Omental fat pad (tissue), 4 donors: Measurements from ENCODE around the gene SLC7A8. TPM values are rescaled to one million over a fixed set of nuclear protein-coding genes. Genes with fewer than 3 reads are reported as not detected.

Experiments used
- ATAC-seq: fragments of 150-250 bp; one replicate; pipeline ENCODE4 v1.9.1; 2016; ENCODE audit warnings: mild to moderate bottlenecking, moderate library complexity; ENCODE audit not compliant: low FRiP score
- DNase-seq: peaks from one replicate; pipeline ENCODE4 v3.0.0-alpha.2; 2019; ENCODE audit warnings: low spot score
- CTCF ChIP-seq, 3 donors: fragments of 450-650 bp; IDR thresholded peaks; one replicate each; pipeline ENCODE4 v1.5.1; 2016 to 2017; ENCODE audit warnings: antibody characterized with exemption in 3 of 3, mild to moderate bottlenecking in 3 of 3, moderate library complexity in 2 of 3
- total RNA-seq, 4 donors: library from RNA; depleted of rRNA; stranded (reverse); fragments of >200 nt; gene quantifications; one replicate each; pipeline ENCODE4 v1.1.0, GENCODE V29; 2016

The SLC7A8 gene
- total RNA-seq, 4 donors from 2014 or later: 40.2 to 106 (median 92.1) TPM

DNA sequence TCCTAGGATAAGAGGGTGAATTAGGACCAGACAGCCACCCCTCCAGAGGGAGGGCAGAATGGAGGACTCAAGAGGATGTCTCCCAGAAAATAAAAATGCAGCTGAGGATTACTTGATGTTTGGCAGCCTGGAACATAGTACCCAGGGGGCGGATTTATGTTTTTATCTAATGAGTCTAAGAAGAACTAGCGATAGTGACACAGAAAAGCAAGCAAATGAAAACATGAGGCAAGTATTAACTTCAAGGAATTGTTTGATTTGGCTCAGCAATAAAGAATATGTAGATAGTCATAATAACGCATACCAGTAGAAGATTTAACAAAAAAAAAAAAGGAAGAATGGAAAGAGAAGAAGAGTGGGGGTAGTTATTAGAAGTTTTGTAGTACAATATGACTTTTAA lies 10.0 kb upstream of the SLC7A8 start:
- ATAC-seq: no peak
- DNase-seq: no peak
- TF ChIP-seq CTCF (IDR thresholded peaks at IDR 0.05): no peak

- TF ChIP-seq CTCF (IDR thresholded peaks at IDR 0.05): no peak
- ATAC-seq (no peak), DNase-seq (no peak)
These were observed 4.5 kb upstream of the SLC7A8 start for GRCh38 chr14:23187925-23188324.

DNA sequence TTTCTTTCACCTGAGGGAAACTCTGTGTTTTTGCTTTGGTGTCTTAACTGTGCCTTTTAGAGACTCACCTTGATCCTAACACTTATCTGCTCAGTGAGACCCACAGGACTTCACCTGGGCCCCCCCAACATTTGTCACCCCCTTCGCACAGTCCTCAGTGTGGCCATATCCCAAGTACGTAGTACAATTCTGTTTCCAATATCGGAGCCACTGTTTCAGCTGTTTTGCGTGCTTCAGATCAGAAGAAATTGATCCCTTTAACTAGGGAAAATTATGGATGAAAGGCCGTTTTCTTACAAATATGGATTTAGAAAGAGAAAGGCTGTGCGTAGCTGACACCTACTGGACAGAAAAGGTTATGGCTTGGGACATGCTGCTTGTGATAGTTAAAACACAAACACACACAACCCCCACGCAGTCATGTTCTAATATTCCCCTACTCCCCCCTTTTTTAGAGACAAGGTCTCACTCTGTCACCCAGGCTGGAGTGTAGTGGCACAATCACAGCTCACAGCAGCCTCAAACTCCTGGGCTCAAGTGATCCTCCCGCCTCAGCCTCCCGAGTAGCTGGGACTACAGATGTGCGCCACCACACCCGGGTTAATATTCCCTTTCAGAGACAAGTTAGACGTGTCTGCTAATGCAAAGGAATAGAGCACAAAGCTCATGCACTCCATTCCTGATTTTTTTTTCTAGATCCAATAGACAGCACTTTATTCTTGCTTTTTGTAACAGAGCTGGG lies 3.6 kb upstream of the SLC7A8 start:
- ATAC-seq (no peak), DNase-seq (no peak)
- peak in 2 of 3 donors; percentile 14 to 36 for TF ChIP-seq CTCF (IDR thresholded peaks at IDR 0.05)

- DNase-seq: no peak
- TF ChIP-seq CTCF (IDR thresholded peaks at IDR 0.05): no peak
- no peak for ATAC-seq
These were observed 1.6 kb upstream of the SLC7A8 start for GRCh38 chr14:23185063-23185462.

GRCh38 chr14:23183158-23183470 lies 346 bp downstream of the SLC7A8 start:
- TF ChIP-seq CTCF (IDR thresholded peaks at IDR 0.05): no peak
- ATAC-seq: peak; percentile 46

GRCh38 chr14:23182372-23183157 lies 895 bp downstream of the SLC7A8 start:
- TF ChIP-seq CTCF (IDR thresholded peaks at IDR 0.05): no peak
- peak; percentile 78 for ATAC-seq
- DNase-seq: no peak

More at GRCh38 chr14:23183158-23183470, 346 bp downstream of the SLC7A8 start:
- no peak for DNase-seq

DNA sequence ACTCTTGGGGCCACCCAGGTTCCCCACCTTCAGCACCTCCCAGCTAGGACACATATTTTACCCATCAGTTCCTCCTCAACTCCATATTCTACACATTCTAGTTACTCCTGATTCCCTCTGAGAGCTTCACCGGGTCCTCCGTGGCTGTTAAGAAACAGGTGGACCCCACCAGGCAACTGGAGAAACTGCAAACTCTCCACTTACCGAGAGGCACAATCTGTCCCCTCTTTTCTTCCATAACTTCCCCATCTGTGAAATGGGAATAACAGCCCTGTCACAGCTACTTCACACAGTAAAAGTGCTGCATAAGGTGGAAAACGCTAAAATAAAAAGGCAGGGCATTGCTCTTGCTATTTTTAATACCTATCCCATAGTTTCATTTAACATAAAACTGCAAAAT lies 1.5 kb downstream of the SLC7A8 start:
- DNase-seq: no peak

More for the DNA sequence above, 1.5 kb downstream of the SLC7A8 start:
- TF ChIP-seq CTCF (IDR thresholded peaks at IDR 0.05): no peak
- ATAC-seq: no peak
